Measurements from ENCODE around the gene FGF14.

FGF14 gene

DNA sequence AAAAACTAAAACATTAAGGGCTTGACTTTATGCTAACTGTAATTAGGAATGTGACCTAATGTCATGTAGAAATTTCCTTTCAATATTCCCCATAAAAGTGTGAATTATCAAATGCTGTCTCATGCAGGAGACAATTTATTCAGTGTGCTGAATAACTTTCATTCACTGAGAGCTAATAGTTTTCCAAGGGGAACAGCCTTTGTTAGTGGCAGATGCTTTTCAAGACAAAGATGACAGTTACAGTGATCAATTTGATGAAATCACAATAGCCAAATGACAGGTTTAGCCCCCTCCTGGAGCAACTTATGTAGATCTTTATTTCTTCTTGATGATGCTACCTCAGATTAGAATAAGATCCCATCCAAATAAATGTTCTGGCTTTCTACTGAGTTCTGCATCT, 673.8 kb downstream of the FGF14 start:
- DNase-seq (ENCODE audit: low read depth in 2 of 2) = no peak

DNA sequence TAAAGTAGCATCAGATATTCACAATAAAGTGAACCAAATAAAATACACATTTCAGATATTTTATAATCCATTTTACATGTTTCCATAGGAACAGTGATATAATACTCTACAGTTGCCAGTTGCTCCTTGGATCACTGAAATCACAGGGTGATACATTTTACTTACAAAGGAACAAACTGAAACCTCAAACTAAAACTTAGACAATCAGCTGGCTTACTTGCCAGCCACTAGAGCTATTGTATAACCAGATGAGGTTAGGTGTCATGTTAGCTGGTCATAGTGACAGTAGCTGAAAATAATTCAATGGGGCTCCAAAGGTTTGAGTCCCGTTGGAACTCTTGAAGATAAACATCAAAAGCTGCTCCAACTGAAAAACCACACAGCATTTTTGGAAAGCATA, 674.7 kb downstream of the FGF14 start:
- DNase-seq (ENCODE audit: low read depth in 2 of 2) = no peak

DNA sequence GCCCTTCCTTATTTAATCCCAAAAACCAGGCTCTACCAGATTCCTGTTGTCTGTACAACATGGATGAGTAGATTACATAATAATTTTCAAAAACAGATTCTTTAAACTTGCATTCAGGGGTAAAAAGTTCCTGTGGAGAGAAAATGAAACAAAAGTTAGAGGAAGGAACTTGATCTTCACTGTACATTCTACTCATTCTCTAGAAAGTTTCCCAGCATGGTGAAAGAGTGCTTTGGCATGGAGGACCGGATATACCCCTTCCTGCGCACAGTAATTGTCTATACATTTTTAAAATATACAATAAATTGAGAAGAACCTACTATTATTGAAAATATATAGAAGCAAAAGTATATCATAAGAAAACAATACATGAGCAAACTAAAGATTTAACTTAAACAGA, 675.2 kb downstream of the FGF14 start:
- DNase-seq (ENCODE audit: low read depth in 2 of 2) = no peak

DNA sequence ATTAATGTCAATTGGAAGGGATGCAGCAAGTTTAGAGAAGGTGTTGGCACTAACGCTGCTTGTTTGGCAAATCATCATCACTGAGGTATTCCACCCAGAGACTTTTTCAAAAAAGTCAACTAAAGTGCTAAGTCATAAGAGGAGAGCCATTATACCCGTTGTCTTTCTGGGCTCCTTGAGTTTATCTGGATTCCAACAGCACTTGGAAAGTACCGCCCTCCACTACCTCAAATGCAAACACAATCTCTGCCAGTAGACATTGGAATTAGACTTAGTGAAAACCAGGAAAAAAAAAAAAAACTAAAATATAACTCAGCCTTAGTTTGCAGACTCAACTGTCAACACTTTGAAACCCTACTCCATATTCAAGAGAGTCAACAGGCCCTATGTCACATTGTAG, 683.4 kb downstream of the FGF14 start:
- no peak for DNase-seq (ENCODE audit: low read depth in 2 of 2)

DNA sequence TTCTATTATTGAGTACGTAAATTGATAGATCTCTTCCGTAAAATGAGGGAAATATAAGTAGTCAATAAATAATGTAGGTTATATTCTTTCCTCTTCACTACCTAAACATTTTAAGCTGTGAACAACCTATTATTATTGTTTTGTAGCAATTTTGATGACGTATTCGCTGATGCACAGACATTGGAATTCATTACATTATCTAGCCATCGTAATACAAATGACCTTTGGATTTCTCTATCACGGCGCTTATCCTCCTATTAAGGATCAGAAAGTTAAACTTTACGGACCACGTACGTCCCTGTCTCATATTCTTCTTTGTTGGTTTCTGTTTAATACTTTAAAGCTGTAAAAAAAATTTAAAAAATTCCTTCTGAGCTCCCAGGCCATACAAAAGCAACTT, 684.5 kb downstream of the FGF14 start:
- no peak for DNase-seq (ENCODE audit: low read depth in 2 of 2)

DNA sequence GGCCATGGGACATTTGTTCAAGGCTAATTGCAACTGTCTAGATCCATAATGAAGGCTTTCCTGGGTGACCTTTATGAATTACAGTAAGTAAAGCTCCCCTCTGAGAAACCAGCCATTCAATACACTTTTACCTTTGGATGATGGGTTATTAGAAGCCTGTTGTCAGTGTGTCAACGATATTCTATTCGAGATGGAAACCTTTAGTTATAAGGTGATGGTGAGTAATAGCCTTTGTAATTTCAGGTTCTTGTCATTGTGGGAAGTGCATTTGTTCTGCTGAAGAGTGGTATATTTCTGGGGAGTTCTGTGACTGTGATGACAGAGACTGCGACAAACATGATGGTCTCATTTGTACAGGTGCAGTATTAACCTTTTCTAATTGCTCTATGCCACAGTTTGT, 687.7 kb downstream of the FGF14 start:
- DNase-seq (ENCODE audit: low read depth in 2 of 2) = no peak

DNA sequence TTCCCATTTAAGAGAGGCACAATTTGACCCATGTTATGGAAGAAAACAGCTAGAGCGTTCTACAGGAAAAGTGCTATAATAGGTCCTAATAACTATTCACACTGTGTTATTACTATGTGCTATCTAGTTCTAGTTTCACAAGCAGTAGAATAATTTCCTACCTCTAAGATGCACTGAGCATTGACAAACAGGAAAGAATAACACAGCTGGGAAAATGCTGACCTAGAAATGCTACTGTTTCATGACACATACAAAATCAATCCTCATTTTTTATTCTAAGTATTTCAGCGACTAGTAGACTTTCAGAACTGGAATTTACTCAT, 689.9 kb downstream of the FGF14 start:
- DNase-seq (ENCODE audit: low read depth in 2 of 2) = no peak

DNA sequence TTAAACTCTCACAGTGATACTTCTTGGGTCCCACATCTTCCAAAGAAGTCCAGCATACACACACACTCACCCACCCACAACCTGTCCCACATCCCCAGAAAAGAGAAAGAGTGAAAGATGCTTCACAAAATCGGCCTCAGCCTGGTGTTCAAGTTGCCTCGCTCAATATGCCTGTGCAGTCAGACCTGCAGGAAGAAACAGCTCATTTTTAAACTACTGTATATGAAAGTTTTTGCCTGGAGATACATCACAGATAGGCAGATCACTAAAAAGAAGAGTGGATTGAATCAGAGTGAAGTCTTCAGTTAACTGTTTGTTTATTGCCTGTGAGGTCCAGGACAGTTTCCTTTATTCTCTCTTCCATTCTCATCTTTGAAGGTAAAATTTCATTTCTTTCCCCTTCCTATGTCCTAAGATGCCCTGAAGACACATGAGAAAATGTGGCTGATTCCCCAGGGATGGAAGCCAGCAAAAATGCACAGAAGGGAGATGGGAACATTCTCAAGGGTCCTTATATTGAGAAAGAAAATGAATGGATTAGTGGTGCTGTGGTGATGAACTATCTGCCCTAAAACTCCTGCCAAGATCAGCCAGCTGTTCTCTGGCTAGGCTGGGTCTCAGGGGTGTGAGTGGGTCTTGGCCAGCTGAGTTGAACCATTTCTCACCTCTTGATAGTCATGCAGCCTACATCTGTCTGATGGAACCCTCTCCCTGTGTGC, 690.4 kb downstream of the FGF14 start:
- no peak for DNase-seq (ENCODE audit: low read depth in 2 of 2)

DNA sequence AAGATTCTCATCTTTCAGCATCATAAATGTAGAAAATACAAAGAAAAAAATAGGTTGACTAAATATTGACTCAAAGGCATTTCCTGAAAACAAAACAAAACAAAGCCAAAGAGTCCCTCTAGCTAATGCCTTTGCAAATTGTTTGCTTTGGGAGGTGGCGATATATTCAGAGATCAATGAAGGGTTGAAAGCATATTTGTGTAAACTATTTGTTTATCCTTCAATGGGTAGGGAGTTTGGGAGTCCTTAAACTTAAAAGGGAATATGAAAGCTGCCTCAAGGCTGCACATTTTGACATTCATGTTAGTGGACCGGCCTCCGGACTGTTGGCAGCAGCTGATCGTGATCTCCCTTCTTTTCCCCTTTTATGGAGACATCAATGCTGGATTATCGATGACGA, 691.9 kb downstream of the FGF14 start:
- DNase-seq (ENCODE audit: low read depth in 2 of 2) = no peak

DNA sequence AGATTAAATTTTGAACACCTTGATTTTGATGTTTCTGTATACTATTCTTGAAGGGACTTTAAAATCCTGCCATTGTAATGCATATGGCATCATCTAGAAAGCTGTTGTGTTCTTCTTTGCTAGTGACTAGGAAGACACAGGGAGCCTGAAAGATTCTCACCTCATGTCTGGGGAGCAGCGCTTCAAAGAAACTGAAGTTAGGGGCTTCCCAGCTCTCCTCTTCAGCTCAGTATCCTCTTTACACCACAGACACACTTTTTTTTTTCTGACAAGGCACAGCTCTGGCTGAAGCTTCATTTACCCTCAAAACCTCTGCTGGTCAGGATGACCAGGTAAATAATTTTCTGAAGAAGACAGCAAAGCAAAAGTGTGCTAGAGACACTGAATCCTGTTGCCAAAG, 693.7 kb downstream of the FGF14 start:
- no peak for DNase-seq (ENCODE audit: low read depth in 2 of 2)

DNA sequence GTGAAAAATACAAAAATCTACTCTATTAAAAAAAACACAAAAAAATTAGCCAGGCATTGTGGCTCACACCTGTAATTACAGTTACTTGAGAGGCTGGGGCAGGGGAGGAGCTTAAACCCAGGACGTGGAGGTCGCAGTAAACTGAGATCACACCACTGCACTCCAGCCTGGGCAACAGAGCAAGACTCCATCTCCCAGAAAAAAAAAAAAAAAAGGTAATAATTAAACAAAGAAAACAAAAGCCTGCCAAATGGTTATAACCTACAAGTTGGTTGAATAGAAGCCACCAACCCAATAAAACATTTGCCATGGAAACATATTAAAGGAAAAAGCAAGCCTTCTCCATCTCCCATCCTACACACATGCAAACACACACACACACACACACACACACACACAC, 694.2 kb downstream of the FGF14 start:
- no peak for DNase-seq (ENCODE audit: low read depth in 2 of 2)

DNA sequence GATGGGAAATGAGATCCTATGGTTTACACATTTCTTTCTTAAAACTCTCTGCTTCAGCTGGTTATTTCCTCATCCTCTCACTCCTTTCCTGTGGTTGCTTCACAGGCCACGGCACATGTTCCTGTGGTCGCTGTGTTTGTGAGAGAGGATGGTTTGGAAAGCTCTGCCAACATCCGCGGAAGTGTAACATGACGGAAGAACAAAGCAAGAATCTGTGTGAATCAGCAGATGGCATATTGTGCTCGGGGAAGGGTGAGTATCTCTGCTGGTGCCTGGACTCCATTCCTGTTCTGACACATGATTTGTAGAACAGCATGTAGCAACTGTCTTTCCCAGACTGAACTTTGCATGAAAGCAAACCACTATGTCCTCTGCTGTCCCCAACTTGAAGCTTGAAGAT, 695.2 kb downstream of the FGF14 start:
- no peak for DNase-seq (ENCODE audit: low read depth in 2 of 2)

DNA sequence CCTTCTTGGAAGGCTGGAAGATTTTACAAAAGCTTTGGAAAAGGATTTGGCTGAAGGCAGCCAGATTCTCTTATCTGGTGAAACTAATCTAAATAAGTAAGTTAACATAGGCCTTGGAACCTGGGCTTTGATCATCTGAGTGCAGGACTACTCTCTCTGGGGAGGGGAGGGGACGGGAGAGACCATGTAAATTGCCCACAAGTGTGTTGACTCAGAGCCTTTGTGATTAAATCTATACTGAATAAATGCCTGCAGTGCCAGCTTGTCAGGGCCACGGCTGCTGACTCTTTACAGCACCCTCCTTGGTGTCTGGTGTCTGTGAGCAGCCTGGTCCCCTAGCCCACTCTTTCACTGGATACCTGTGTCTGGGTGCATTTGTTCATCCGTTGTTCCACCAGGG, 698.0 kb downstream of the FGF14 start:
- no peak for DNase-seq (ENCODE audit: low read depth in 2 of 2)

DNA sequence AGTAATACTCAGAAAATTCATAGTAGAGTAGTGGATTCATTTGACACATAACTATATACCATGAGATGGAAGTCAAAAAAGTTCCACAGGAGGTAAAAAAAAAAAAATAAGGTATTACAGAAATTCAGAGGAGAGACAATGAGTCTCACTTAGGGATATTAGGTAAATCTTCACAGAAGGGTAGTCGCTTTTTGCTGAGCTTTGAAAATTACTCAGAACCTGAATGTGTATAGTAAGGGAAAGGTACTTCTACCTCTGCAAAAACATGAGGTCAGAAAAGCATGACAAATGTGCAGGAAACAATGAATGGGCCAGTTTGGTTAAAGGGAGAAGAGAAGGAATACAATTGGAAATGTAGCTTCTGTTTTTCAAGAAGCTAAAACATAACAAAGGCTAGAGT, 698.8 kb downstream of the FGF14 start:
- DNase-seq (ENCODE audit: low read depth in 2 of 2) = no peak

DNA sequence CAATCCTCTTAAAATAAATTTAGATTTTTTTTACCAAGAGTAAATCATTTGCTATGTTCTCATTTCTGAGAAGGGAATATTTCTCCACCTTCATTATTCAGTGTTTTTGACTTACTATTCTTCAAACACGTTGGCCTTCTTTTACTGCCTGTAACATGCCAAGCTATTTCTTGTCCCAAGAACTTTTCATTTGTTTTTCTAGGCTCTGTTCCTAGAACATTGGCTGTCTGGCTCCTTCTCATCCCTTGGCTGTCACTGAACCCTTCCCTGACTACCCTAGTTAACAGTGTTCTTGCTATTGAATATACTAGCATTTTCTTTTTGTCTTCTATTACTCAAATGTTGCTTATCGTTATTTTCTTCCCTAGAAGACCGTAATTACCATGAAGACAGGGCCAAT, 701.2 kb downstream of the FGF14 start:
- no peak for DNase-seq (ENCODE audit: low read depth in 2 of 2)

DNA sequence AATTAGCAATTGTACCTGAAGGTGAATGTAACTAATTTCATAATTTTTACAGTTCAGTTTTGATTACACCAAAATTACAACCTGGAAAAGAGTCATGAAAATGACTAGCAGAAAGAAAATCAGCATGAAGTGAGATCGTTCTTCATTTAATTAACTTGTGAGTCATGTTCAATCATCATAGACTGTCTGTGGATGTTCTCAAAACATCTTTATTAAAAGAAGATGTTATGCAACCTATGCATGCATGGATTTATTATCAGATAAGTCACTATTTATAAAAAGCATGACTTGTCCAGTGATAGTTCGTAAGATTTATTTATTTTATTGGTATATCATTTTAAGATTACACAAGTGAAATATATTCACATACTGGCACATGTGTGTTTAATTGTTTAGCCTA, 703.4 kb downstream of the FGF14 start:
- DNase-seq (ENCODE audit: low read depth in 2 of 2) = no peak

DNA sequence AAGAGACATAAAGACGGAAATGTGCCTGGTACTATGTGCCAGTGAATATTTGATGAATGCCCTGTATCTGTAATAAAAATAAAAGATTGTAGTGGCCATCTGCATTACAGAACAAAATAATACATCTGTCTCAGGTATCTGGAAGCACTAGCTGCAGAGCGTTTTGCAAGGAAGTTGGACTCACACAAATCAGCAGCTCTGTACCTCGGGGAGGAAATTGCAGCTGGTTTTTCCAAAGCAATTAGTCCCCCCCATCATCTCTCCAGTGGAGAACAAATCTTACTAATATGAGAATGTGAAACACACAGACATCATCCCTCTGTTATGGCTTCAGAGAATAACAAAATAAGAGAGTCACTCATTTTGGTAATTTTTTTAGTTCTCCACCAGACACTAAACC, 704.1 kb downstream of the FGF14 start:
- DNase-seq (ENCODE audit: low read depth in 2 of 2) = no peak

DNA sequence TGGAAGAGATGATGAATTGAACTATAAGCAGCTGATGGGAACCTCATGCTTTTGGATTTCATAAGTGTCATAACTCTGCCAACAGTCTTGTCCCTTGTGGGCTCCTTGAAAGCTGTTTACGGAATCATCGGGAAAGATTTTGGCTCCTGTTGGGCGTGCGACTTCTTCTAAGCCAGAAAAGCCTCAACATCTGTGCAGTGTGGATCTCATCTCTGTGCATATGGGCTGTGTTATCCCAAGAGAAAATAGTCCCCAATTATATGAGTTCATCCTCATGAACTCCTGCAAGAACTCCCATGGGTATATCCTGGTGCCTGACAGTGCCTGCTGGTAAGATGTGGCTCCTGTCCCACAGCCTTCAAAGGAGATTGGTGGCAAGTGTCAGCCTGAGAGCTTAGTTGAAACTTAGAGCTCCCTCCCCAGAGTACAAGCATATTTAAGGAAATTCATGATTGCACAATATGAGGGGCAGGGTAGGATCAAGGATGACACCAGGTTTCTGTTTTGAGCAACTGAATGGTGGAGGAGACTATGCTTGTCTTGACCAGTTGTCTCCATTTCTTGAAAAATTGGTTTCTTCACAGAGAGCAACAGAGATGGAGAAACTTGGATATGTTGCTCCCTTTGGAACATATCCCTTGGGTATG, 705.9 kb downstream of the FGF14 start:
- DNase-seq (ENCODE audit: low read depth in 2 of 2) = no peak

DNA sequence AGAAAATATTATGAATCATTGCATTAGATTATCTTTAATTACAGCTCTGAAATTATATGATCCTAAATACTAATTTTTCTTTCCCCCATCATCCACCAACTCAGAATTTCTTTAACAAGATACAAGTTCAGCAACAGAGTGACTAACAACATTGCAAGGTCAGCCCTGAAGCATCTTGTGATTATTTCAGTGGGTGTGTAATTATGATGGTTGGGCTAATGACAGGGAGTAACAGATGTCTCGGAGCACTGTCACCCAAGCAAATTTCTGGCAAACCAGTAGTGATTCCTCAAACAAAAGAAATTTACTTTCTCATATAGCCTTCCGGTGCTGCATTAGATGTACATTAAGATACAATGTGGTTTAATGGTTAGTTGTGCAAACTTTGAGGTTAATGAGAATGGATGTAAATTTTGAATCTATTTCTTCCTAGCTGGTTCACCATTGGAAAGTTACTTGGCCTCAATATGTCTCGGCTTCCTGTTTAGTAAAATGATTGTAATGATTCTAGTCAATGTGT, 710.4 kb downstream of the FGF14 start:
- no peak for DNase-seq (ENCODE audit: low read depth in 2 of 2)

DNA sequence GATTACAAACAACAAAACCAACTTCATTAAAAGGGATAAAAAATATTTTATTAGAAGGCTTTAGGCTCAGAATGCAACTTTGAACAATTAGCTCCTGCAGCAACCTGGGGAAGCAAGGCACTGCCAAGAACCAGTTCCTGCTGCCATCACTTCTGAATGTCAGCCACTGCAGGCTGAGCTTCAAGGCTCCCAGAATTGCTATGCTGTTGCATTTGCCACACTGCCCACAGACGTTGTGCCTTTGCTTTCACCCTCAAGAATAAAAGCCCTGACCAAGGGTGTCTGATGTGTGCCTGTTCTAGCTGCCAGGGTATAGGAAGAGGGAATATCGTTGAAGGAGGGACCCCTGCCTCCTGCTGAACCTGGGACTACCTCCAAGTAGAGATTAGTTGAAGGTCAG, 711.0 kb downstream of the FGF14 start:
- DNase-seq (ENCODE audit: low read depth in 2 of 2) = no peak

DNA sequence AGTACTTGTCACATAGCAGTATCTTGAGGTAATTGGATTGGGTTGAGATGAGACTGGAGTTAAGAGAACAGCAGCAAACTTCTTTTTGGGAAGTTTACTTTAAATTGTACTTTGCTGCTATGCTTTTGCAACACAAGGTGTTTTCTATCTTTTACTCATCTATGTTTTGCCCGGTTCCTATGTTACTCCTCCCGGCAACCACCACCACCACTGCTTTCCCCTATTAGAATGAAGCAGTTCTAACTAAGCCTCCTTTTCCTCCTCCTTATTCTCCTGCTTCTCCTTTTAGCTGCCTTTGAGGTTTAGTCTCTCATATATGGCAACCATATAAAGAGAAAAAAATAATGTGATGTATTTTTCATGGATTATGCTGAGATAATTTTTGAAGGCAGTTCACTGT, 715.8 kb downstream of the FGF14 start:
- no peak for DNase-seq (ENCODE audit: low read depth in 2 of 2)

DNA sequence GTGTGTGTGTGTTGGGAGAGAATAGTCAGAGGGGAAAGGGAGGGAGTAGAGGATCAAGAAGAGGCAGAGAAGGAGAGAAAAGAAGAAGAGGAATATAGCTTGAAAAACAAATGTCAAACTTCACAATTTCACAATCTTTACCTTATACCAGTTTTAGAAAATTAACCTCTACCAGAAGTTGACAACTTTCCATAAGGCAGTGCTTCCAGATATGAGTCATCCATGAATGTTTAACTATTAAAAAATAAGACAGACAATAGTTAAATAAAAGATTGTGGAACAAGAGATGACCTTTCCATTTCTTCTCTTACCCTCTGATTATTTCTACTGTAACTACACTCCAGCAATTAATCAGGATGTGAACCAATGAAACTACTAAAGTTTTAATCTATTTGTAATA, 720.0 kb downstream of the FGF14 start:
- DNase-seq (ENCODE audit: low read depth in 2 of 2) = no peak

DNA sequence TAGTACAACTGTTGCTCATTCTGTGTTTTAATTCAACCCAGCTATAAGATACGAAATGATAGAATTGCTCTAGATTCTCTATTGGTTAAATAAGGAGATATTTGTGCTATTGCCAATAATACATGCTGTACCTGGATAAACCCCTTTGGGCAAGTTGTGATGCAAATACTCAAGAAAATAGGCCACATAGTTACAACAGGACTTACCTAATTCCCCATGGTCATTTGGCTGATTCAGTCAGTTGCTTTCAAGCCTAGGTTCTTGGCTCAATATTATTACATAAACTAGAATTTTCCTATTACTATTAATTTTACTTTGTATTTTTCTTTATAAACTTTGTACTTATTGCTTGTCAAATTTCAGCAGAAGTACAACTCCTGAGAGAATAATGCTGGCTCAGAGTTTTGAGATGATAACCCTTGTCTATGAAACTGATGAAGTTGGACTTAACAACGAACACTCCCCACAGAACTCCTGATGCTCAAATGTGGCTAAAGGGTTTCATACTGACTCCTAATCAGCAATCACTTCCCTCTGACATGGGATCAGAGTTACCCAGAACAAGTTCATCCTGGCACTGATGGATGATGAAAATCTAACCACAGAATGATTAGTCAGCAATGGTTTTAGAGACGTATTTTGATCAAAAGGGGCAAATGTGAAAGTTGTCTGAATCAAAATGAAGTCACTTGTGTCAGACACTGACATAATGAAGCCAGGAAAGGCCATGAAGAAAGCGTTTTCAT, 728.3 kb downstream of the FGF14 start:
- no peak for DNase-seq (ENCODE audit: low read depth in 2 of 2)
